NOMO-1 treated with dmso at 0.1 percent for 144 hours (cell line): ENCODE results near the gene BOK.

Experiments
- DNase-seq: peaks from one replicate; lab custom pipeline; 2025; ENCODE audit not compliant: unreplicated experiment; lab: John Stamatoyannopoulos, UW

Gene BOK

GRCh38 chr2:241538838-241539615 lies 19.5 kb upstream of the BOK start:
- DNase-seq = no peak

- no peak for DNase-seq
Observed at GRCh38 chr2:241539616-241540374, 18.8 kb upstream of the BOK start.

- DNase-seq = no peak
Observed at GRCh38 chr2:241540401-241540770, 18.2 kb upstream of the BOK start.

- DNase-seq = no peak
Observed at GRCh38 chr2:241540771-241541561, 17.6 kb upstream of the BOK start.

GRCh38 chr2:241541564-241542277 lies 16.8 kb upstream of the BOK start:
- no peak for DNase-seq

GRCh38 chr2:241542278-241542605 lies 16.3 kb upstream of the BOK start:
- DNase-seq = no peak

GRCh38 chr2:241545106-241545505 lies 13.4 kb upstream of the BOK start:
- DNase-seq = no peak

GRCh38 chr2:241545523-241546473 lies 12.7 kb upstream of the BOK start:
- DNase-seq = no peak

- DNase-seq = no peak
Observed at GRCh38 chr2:241546771-241547498, 11.6 kb upstream of the BOK start.

- DNase-seq = no peak
Observed at GRCh38 chr2:241547781-241548450, 10.6 kb upstream of the BOK start.

GRCh38 chr2:241548451-241548835 lies 10.1 kb upstream of the BOK start:
- DNase-seq = no peak

GRCh38 chr2:241550616-241551580 lies 7.6 kb upstream of the BOK start:
- DNase-seq = no peak

- DNase-seq = no peak
Observed at GRCh38 chr2:241551599-241551997, 6.9 kb upstream of the BOK start.

GRCh38 chr2:241551998-241552737 lies 6.4 kb upstream of the BOK start:
- no peak for DNase-seq

- no peak for DNase-seq
Observed at GRCh38 chr2:241553512-241553830, 5.1 kb upstream of the BOK start.

GRCh38 chr2:241553981-241554380 lies 4.6 kb upstream of the BOK start:
- DNase-seq = no peak

GRCh38 chr2:241554610-241555322 lies 3.8 kb upstream of the BOK start:
- DNase-seq = no peak
